ENCODE data around the gene CACNA1G. TPM values are rescaled to one million over a fixed set of nuclear protein-coding genes. Genes with fewer than 3 reads are reported as not detected.

CACNA1G gene
- total RNA-seq, 1 experiment from 2014 or later = 6.7 TPM

GRCh38 chr17:50579399-50579798, 18.9 kb downstream of the CACNA1G start:
- no peak for DNase-seq (ENCODE audit: low spot score)
- TF ChIP-seq PREB (CRISPR knock-in tag; IDR thresholded peaks at IDR 0.05; ENCODE audit: borderline replicate concordance) = no peak
- TF ChIP-seq HMGA2 (CRISPR knock-in tag; IDR thresholded peaks at IDR 0.05) = no peak
- no peak for TF ChIP-seq ZNF317 (CRISPR knock-in tag; IDR thresholded peaks at IDR 0.05; ENCODE audit: borderline replicate concordance, low read depth)
- TF ChIP-seq ZNF219 (CRISPR knock-in tag; IDR thresholded peaks at IDR 0.05; ENCODE audit: borderline replicate concordance) = no peak
- TF ChIP-seq ZNF121 (CRISPR knock-in tag; IDR thresholded peaks at IDR 0.05) = no peak
- no peak for TF ChIP-seq USF1 (CRISPR knock-in tag; IDR thresholded peaks at IDR 0.05)
- TF ChIP-seq GTF2I (CRISPR knock-in tag; conservative IDR thresholded peaks at IDR 0.05) = no peak
- no peak for TF ChIP-seq TEAD1 (CRISPR knock-in tag; IDR thresholded peaks at IDR 0.05)
- TF ChIP-seq ESRRA (CRISPR knock-in tag; IDR thresholded peaks at IDR 0.05; ENCODE audit: borderline replicate concordance) = no peak
- no peak for TF ChIP-seq PRRX2 (CRISPR knock-in tag; IDR thresholded peaks at IDR 0.05)
- no peak for TF ChIP-seq MAX (CRISPR knock-in tag; IDR thresholded peaks at IDR 0.05)
- no peak for TF ChIP-seq ATF2 (CRISPR knock-in tag; IDR thresholded peaks at IDR 0.05; ENCODE audit: borderline replicate concordance, low read depth)
- no peak for TF ChIP-seq ZBTB43 (CRISPR knock-in tag; IDR thresholded peaks at IDR 0.05)
- no peak for TF ChIP-seq ZSCAN18 (CRISPR knock-in tag; IDR thresholded peaks at IDR 0.05)
- TF ChIP-seq ZNF416 (CRISPR knock-in tag; IDR thresholded peaks at IDR 0.05) = no peak
- TF ChIP-seq NR3C1 (CRISPR knock-in tag; conservative IDR thresholded peaks at IDR 0.05; ENCODE audit: low read depth) = no peak
- no peak for TF ChIP-seq ZNF281 (CRISPR knock-in tag; IDR thresholded peaks at IDR 0.05)
- no peak for TF ChIP-seq JUN (CRISPR knock-in tag; IDR thresholded peaks at IDR 0.05)
- ATAC-seq = no peak
- Mint-ChIP-seq H3K27me3 (ENCODE audit: low read depth) (no peaks in the 10 kb centered on the region), H3K27ac (no peak overlapping the region), H3K36me3 (no peaks in the 10 kb centered on the region), H3K9me3 (no peaks in the 10 kb centered on the region), H3K4me1 (peaks cover 19% of the 10 kb centered on the region), H3K4me3 (no peak overlapping the region)
- ChIA-PET CTCF (interaction anchor here (1.5 kb wide), 1 partner anchor 29 kb away, joined by 6 read pairs; no protein-coding TSS in a partner anchor), POLR2A (no interaction called here)
